Endothelial cell of umbilical vein (primary cell): ENCODE results near the gene TTYH3. TPM values are rescaled to one million over a fixed set of nuclear protein-coding genes. Genes with fewer than 3 reads are reported as not detected.
"Not testable (repeated sequence)": the region's sequence is repeated elsewhere in the genome, so short reads cannot be mapped to it uniquely, and the experiment has no call there.

Experiments used
- BruUV-seq: library from RNA; stranded (reverse); fragments of 400-500 nt; replicated peaks from 2 replicates; lab custom pipeline; 2021; lab: Mats Ljungman, UMichigan
- CTCF ChIA-PET: fragments of 300-600, 350-600 bp; sonication (Branson Sonifier 250); formaldehyde crosslinking; loops from one replicate; lab custom pipeline; 2021; ENCODE audit warnings: antibody characterized with exemption, inconsistent platforms; lab: Charles Lee
- POLR2A ChIA-PET: fragments of 300-600, 350-600 bp; sonication (Branson Sonifier 250); formaldehyde crosslinking; loops from one replicate; lab custom pipeline; 2021; ENCODE audit warnings: antibody characterized with exemption, inconsistent platforms; lab: Charles Lee
- DNase-seq: peaks from one replicate; pipeline ENCODE4 v3.0.0-alpha.2; 2011; ENCODE audit warnings: low read depth, low spot score
- FAIRE-seq: peaks from 2 replicates; lab custom pipeline; 2011; peaks lifted over from hg19 to GRCh38; lab: Jason Lieb, UNC
- H2AFZ ChIP-seq: 2 replicates; pipeline ENCODE4 v1.6.0; 2012; ENCODE audit warnings: low read depth, low read length, control low read depth, inconsistent platforms
- H3K27ac ChIP-seq: 2 replicates; pipeline ENCODE4 v1.5.1; 2011; ENCODE audit warnings: low read depth, mild to moderate bottlenecking, control low read depth, low read length, moderate library complexity; ENCODE audit not compliant: insufficient read depth
- H3K27me3 ChIP-seq, 2 experiments: 2 replicates each; pipeline versions ENCODE4 v1.6.0 to v1.6.1; 2011; ENCODE audit warnings: low read length in 2 of 2, mixed read lengths in 1 of 2; ENCODE audit not compliant: control insufficient read depth in 2 of 2, insufficient read depth in 2 of 2
- H3K36me3 ChIP-seq, 2 experiments: 2 replicates in 1 of 2; 3 replicates in 1 of 2; pipeline ENCODE4 v1.5.1; 2011; ENCODE audit warnings: low read length in 2 of 2, mild to moderate bottlenecking in 1 of 2, moderate library complexity in 1 of 2; ENCODE audit not compliant: control insufficient read depth in 2 of 2, insufficient read depth in 2 of 2; ENCODE audit errors: extremely low read depth in 1 of 2
- H3K4me1 ChIP-seq: 3 replicates; pipeline ENCODE4 v1.5.1; 2011; ENCODE audit warnings: mild to moderate bottlenecking, low read length; ENCODE audit not compliant: control insufficient read depth, insufficient read depth; ENCODE audit errors: extremely low read depth
- H3K4me2 ChIP-seq: 2 replicates; pipeline ENCODE4 v1.6.1; 2011; ENCODE audit warnings: low read length, control low read depth, mixed read lengths; ENCODE audit not compliant: insufficient read depth
- H3K4me3 ChIP-seq, 3 experiments: fragments of 200-600 bp in 1 of 3; sonication (generic), shearing (Covaris generic) in 1 of 3; replicated peaks in 1 of 3; 2 replicates each; pipeline ENCODE4 v1.5.1; 2011 to 2016; ENCODE audit warnings: control low read depth in 3 of 3, low read length in 3 of 3, mild to moderate bottlenecking in 2 of 3, inconsistent platforms in 1 of 3, low read depth in 1 of 3, moderate library complexity in 1 of 3; ENCODE audit not compliant: insufficient read depth in 1 of 3
- H3K79me2 ChIP-seq: 2 replicates; pipeline ENCODE4 v1.6.0; 2012; ENCODE audit warnings: low read length, inconsistent platforms; ENCODE audit not compliant: control insufficient read depth, insufficient read depth
- H3K9ac ChIP-seq: replicated peaks from 2 replicates; pipeline ENCODE3; 2011; ENCODE audit warnings: low read length, control low read depth; ENCODE audit not compliant: insufficient read depth; ENCODE audit errors: extremely low read depth
- H3K9me1 ChIP-seq: replicated peaks from 3 replicates; pipeline ENCODE4 v1.6.0; 2011; ENCODE audit warnings: mild to moderate bottlenecking, low read length; ENCODE audit not compliant: control insufficient read depth, insufficient read depth; ENCODE audit errors: extremely low read depth
- H3K9me3 ChIP-seq: replicated peaks from 2 replicates; pipeline ENCODE4 v1.5.1; 2012; ENCODE audit warnings: low read length, inconsistent platforms; ENCODE audit not compliant: control insufficient read depth, insufficient read depth
- H4K20me1 ChIP-seq: replicated peaks from 2 replicates; pipeline ENCODE3; 2011; ENCODE audit warnings: mild to moderate bottlenecking, low read length; ENCODE audit not compliant: control insufficient read depth, insufficient read depth; ENCODE audit errors: extremely low read depth
- EZH2 ChIP-seq: IDR thresholded peaks from 2 replicates; pipeline ENCODE4 v1.6.1; 2012; ENCODE audit warnings: borderline replicate concordance, low read depth, mild to moderate bottlenecking, moderate library complexity, low read length, inconsistent platforms; ENCODE audit not compliant: severe bottlenecking
- FOS ChIP-seq: IDR thresholded peaks from 2 replicates; pipeline ENCODE4 v1.6.1; 2011; ENCODE audit warnings: mild to moderate bottlenecking, low read length, moderate library complexity, borderline replicate concordance; ENCODE audit not compliant: insufficient read depth
- GATA2 ChIP-seq: IDR thresholded peaks from 2 replicates; pipeline ENCODE4 v1.7.0; 2011; ENCODE audit warnings: low read depth, mild to moderate bottlenecking, moderate library complexity, mixed read lengths, low read length; ENCODE audit not compliant: insufficient read length, insufficient read depth
- JUN ChIP-seq: IDR thresholded peaks from 2 replicates; pipeline ENCODE4 v1.6.1; 2011; ENCODE audit warnings: borderline replicate concordance, low read depth; ENCODE audit not compliant: insufficient read length, insufficient read depth
- MYC ChIP-seq: IDR thresholded peaks from one replicate; pipeline ENCODE4 v1.6.1; 2011; ENCODE audit warnings: mild to moderate bottlenecking, low read depth, low read length
- POLR2A ChIP-seq: IDR thresholded peaks from 2 replicates; pipeline ENCODE4 v1.6.1; 2012; ENCODE audit warnings: low read depth, mild to moderate bottlenecking, control low read depth, low read length
- POLR2AphosphoS5 ChIP-seq: IDR thresholded peaks from 2 replicates; pipeline ENCODE4 v1.6.1; 2012; ENCODE audit warnings: low read depth, mild to moderate bottlenecking, control low read depth, low read length, moderate library complexity; ENCODE audit not compliant: insufficient read depth
- dilution Hi-C: fragments of 300-500 bp; cut with MboI; formaldehyde crosslinking; loops from one replicate; pipeline ENCODE4 v1.15.0; 2019; ENCODE audit warnings: low sequenced_read_pairs; ENCODE audit not compliant: extremely low pct_ligation_motif_present
- intact Hi-C: fragments of 100-400 bp; cut with micrococcal nuclease; formaldehyde crosslinking; loops from one replicate; pipeline ENCODE4 v1.10.0; 2022
- polyA plus RNA-seq, 4 experiments: library from polyadenylated mRNA; depleted of rRNA in 3 of 4; stranded (reverse) in 3 of 4; unstranded in 1 of 4; fragments of >200 nt; gene quantifications; 2 replicates each; pipeline versions ENCODE4 v1.2.1 to v1.2.3, GENCODE V29; 2011 to 2012; ENCODE audit warnings: missing spikeins in 1 of 4
- total RNA-seq: library from RNA; stranded (reverse); gene quantifications from 2 replicates; pipeline ENCODE4 v1.2.3, GENCODE V29; 2021
- TF ChIP-seq, protein P1 (sequence below): IDR thresholded peaks from 2 replicates; pipeline ENCODE4 v1.6.1; 2011; ENCODE audit not compliant: insufficient read depth, insufficient read length
- TF ChIP-seq, protein P2 (sequence below), 2 donors: IDR thresholded peaks; 1 replicate in 1 of 2; 2 replicates in 1 of 2; pipeline ENCODE4 v1.5.1; 2011; ENCODE audit warnings: low read length in 2 of 2, mild to moderate bottlenecking in 2 of 2, moderate library complexity in 2 of 2, control low read depth in 1 of 2, inconsistent platforms in 1 of 2, low read depth in 1 of 2; ENCODE audit not compliant: insufficient read depth in 1 of 2; ENCODE audit errors: extremely low read depth in 1 of 2

TTYH3 gene
- total and polyA plus RNA-seq, 2 donors (not counting 3 experiments of a cell fraction or from before 2014, with no cell fraction given): 143 to 280 TPM

DNA sequence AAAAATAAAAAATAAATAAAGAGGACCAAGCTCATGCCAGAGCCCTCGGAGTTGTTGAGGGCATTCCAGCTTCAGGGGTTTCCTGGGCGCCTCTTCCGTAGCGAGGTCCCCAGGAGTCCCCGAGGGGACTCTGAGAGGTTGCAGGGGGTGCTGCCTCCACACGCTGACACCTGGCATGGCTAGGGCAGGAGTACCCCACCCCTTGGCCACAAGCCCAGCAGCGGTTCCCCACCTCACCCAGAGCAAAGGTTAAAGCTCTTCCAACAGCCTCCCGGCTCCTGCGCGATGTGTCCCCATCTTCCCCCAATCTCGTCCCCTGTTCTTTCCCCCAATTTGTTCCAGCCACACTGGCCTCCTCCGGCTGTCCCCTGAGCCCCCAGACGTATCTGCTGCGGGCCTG, 60.8 kb downstream of the TTYH3 start:
- no peak for DNase-seq
- intact Hi-C loops: no loop called here
- CTCF ChIA-PET: interaction anchor here (1.3 to 1.5 kb wide), 3 partner anchors 10 to 261 kb away, joined by 3 to 5 read pairs (median 3); no protein-coding TSS in a partner anchor

DNA sequence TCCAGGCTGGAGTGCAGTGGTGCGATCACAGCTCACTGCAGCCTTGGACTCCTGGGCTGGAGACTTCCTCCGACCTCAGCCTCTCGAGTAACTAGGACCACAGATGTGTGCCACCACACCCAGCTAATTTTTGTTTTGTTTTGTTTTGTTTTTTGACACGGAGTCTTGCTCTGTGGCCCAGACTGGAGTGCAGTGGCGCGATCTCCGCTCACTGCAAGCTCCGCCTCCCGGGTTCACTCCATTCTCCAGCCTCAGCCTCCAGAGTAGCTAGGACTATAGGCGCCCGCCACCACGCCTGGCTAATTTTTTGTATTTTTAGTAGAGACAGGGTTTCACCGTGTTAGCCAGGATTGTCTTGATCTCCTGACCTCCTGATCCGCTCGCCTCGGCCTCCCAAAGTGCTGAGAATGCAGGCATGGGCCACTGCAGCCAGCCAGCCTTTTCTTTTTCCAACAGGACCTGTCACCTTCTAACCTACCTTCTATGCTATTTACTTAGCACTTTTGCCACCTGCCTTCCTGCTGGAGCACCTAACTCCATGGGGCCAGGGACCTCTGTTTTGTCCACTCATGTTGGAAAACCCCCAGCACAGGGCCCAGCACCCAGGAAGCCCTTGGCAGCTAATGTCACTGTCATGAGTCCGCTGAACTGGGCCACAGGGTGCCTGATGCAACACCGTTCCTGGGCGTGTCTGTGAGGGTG, 61.8 kb downstream of the TTYH3 start:
- BruUV-seq, H3K4me2 ChIP-seq, H3K27ac ChIP-seq, H3K36me3 ChIP-seq, H3K9me1 ChIP-seq, H3K4me3 ChIP-seq, DNase-seq, H3K4me1 ChIP-seq, dilution Hi-C loops, H3K79me2 ChIP-seq, H3K9me3 ChIP-seq, H3K9ac ChIP-seq, H2AFZ ChIP-seq, H4K20me1 ChIP-seq, FAIRE-seq, intact Hi-C loops, POLR2A ChIA-PET: not testable (repeated sequence)
- CTCF ChIA-PET: interaction anchor here (0.6 to 2.3 kb wide), 4 partner anchors 9 to 130 kb away, joined by 3 to 5 read pairs (median 3); no protein-coding TSS in a partner anchor
- peaks cover 7 to 16% of the 10 kb centered on the region in 2 experiments for H3K27me3 ChIP-seq

More for the DNA sequence above, 60.8 kb downstream of the TTYH3 start:
- Histone ChIP-seq H3K4me2 (no peak overlapping the region), H3K4me3 (no peak overlapping the region), H2AFZ (no peak overlapping the region), H3K9me3 (no peaks in the 10 kb centered on the region), H4K20me1 (no peaks in the 10 kb centered on the region), H3K27ac (no peak overlapping the region), H3K27me3 (peaks cover 15 to 20% of the 10 kb centered on the region in 2 experiments), H3K4me1 (peaks cover 3% of the 10 kb centered on the region), H3K9ac (no peak overlapping the region), H3K36me3 (no peaks in the 10 kb centered on the region), H3K79me2 (no peaks in the 10 kb centered on the region), H3K9me1 (no peaks in the 10 kb centered on the region)
- FAIRE-seq: no peak
- TF ChIP-seq POLR2AphosphoS5 (no peak), EZH2 (no peak), MYC (no peak), POLR2A (no peak), JUN (no peak), FOS (no peak), GATA2 (no peak)
- TF ChIP-seq, protein P1, sequence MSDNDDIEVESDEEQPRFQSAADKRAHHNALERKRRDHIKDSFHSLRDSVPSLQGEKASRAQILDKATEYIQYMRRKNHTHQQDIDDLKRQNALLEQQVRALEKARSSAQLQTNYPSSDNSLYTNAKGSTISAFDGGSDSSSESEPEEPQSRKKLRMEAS: no peak
- TF ChIP-seq, protein P2, sequence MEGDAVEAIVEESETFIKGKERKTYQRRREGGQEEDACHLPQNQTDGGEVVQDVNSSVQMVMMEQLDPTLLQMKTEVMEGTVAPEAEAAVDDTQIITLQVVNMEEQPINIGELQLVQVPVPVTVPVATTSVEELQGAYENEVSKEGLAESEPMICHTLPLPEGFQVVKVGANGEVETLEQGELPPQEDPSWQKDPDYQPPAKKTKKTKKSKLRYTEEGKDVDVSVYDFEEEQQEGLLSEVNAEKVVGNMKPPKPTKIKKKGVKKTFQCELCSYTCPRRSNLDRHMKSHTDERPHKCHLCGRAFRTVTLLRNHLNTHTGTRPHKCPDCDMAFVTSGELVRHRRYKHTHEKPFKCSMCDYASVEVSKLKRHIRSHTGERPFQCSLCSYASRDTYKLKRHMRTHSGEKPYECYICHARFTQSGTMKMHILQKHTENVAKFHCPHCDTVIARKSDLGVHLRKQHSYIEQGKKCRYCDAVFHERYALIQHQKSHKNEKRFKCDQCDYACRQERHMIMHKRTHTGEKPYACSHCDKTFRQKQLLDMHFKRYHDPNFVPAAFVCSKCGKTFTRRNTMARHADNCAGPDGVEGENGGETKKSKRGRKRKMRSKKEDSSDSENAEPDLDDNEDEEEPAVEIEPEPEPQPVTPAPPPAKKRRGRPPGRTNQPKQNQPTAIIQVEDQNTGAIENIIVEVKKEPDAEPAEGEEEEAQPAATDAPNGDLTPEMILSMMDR (IDR thresholded peaks at IDR 0.05; ENCODE audit: extremely low read depth in 1 of 2, insufficient read depth in 1 of 2, low read depth in 1 of 2, low read length in 2 of 2): no peak
- BruUV-seq: no TSS peak
- POLR2A ChIA-PET: no interaction called here
- dilution Hi-C loops: no loop called here
